Measurements from ENCODE around the gene ZC3H7A.
"Not testable (repeated sequence)": the region's sequence is repeated elsewhere in the genome, so short reads cannot be mapped to it uniquely, and the experiment has no call there.

ZC3H7A gene

DNA sequence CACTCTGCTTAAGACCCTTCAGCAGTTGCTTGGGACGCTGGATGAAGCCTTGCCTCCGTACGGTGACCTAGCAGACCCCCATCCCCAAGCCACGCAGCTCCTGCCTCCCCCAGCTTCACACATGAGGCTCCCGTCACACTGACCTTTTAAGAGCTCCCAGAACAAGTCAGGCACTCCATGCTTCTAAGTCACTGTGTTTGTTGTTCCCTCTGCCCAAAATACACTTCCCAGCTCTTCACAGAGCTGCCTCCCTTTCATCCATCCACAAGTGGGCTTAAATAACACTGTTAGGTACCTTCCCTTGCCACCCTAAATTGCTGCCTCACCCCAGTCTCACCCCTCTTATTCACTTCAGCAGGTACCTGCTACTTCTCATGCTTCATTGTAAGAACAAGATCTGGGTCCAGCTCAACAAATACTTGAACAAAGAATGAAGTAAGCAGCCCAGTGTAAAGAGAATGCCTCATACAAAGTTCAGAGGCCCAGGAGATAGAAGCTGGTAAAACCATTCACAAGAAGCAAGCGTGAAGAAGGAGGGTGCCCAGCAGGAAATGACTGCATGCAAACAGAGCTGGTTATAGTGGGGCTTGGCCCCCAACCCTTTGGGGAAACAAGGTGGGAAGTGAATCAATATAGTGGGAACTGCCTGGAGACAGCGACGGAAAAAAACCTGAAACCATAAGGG is 5.8 kb downstream of the ZC3H7A start:
- H3K27ac ChIP-seq: no peak overlapping the region
- H3K9ac ChIP-seq: no peak overlapping the region
- no peak overlapping the region for H3K4me2 ChIP-seq
- H2AFZ ChIP-seq (ENCODE audit: low read depth): no peak overlapping the region
- H3K79me2 ChIP-seq (ENCODE audit: insufficient read depth, low read depth): peaks cover 99% of the 10 kb centered on the region
- TF ChIP-seq CTCF (conservative IDR thresholded peaks at IDR 0.05; ENCODE audit: low read depth, low read length): no peak
- H3K36me3 ChIP-seq (ENCODE audit: insufficient read depth): peaks cover 5% of the 10 kb centered on the region; the same call in 1 of the 2 replicates
- H3K4me1 ChIP-seq (ENCODE audit: low read depth, poor library complexity, severe bottlenecking): peaks cover 67% of the 10 kb centered on the region
- H3K27me3 ChIP-seq (ENCODE audit: insufficient read depth, low read depth): no peaks in the 10 kb centered on the region
- no peak overlapping the region for H3K4me3 ChIP-seq (IDR thresholded peaks at IDR 0.05; ENCODE audit: insufficient read depth, low read depth, low read length)
- no peaks in the 10 kb centered on the region; the same call in 1 of the 2 replicates for H4K20me1 ChIP-seq (ENCODE audit: insufficient read depth)

GRCh38 chr16:11788914-11789313 is 8.1 kb downstream of the ZC3H7A start:
- H2AFZ ChIP-seq (ENCODE audit: low read depth): no peak overlapping the region
- no peak for TF ChIP-seq CTCF (conservative IDR thresholded peaks at IDR 0.05; ENCODE audit: low read depth, low read length)
- no peaks in the 10 kb centered on the region; the same call in 1 of the 2 replicates for H3K36me3 ChIP-seq (ENCODE audit: insufficient read depth)
- H3K27me3 ChIP-seq (ENCODE audit: insufficient read depth, low read depth): no peaks in the 10 kb centered on the region
- H3K27ac ChIP-seq: no peak overlapping the region
- H4K20me1 ChIP-seq (ENCODE audit: insufficient read depth): no peaks in the 10 kb centered on the region; the same call in 1 of the 2 replicates
- H3K4me1 ChIP-seq (ENCODE audit: low read depth, poor library complexity, severe bottlenecking): peaks cover 67% of the 10 kb centered on the region
- no peak overlapping the region for H3K9ac ChIP-seq
- no peak overlapping the region for H3K4me3 ChIP-seq (IDR thresholded peaks at IDR 0.05; ENCODE audit: insufficient read depth, low read depth, low read length)
- H3K79me2 ChIP-seq (ENCODE audit: insufficient read depth, low read depth): peaks cover 98% of the 10 kb centered on the region
- no peak overlapping the region for H3K4me2 ChIP-seq

GRCh38 chr16:11784980-11785599 is 12.0 kb downstream of the ZC3H7A start:
- not testable (repeated sequence) for H3K4me3 ChIP-seq (IDR thresholded peaks at IDR 0.05; ENCODE audit: insufficient read depth, low read depth, low read length); H3K36me3 ChIP-seq (ENCODE audit: insufficient read depth); H4K20me1 ChIP-seq (ENCODE audit: insufficient read depth); H2AFZ ChIP-seq (ENCODE audit: low read depth); H3K27me3 ChIP-seq (ENCODE audit: insufficient read depth, low read depth); H3K9ac ChIP-seq
- Histone ChIP-seq H3K79me2 (ENCODE audit: insufficient read depth, low read depth) (peaks cover 89% of the 10 kb centered on the region), H3K4me2 (peak overlapping the region; percentile 83; the same call in 1 of the 2 replicates), H3K4me1 (ENCODE audit: low read depth, poor library complexity, severe bottlenecking) (peaks cover 74% of the 10 kb centered on the region), H3K27ac (peak overlapping the region; percentile 62; the same call in 1 of the 2 replicates)

GRCh38 chr16:11784381-11784780 is 12.7 kb downstream of the ZC3H7A start:
- not testable (repeated sequence) for H4K20me1 ChIP-seq (ENCODE audit: insufficient read depth); H3K27me3 ChIP-seq (ENCODE audit: insufficient read depth, low read depth); H2AFZ ChIP-seq (ENCODE audit: low read depth); H3K4me3 ChIP-seq (IDR thresholded peaks at IDR 0.05; ENCODE audit: insufficient read depth, low read depth, low read length); H3K9ac ChIP-seq; H3K36me3 ChIP-seq (ENCODE audit: insufficient read depth)
- Histone ChIP-seq H3K4me1 (ENCODE audit: low read depth, poor library complexity, severe bottlenecking) (peaks cover 71% of the 10 kb centered on the region), H3K27ac (peak overlapping the region; percentile 62; the same call in 1 of the 2 replicates), H3K4me2 (peak overlapping the region; percentile 83), H3K79me2 (ENCODE audit: insufficient read depth, low read depth) (peaks cover 87% of the 10 kb centered on the region)

GRCh38 chr16:11784038-11784369 is 13.1 kb downstream of the ZC3H7A start:
- Histone ChIP-seq H3K4me2 (peak overlapping the region; percentile 83), H3K4me3 (IDR thresholded peaks at IDR 0.05; ENCODE audit: insufficient read depth, low read depth, low read length) (no peak overlapping the region)

More at GRCh38 chr16:11784038-11784369, 13.1 kb downstream of the ZC3H7A start:
- H3K4me1 ChIP-seq (ENCODE audit: low read depth, poor library complexity, severe bottlenecking): peaks cover 71% of the 10 kb centered on the region
- peaks cover 87% of the 10 kb centered on the region for H3K79me2 ChIP-seq (ENCODE audit: insufficient read depth, low read depth)
- H3K36me3 ChIP-seq (ENCODE audit: insufficient read depth): peaks cover 6% of the 10 kb centered on the region; the same call in 1 of the 2 replicates
- no peak for TF ChIP-seq CTCF (conservative IDR thresholded peaks at IDR 0.05; ENCODE audit: low read depth, low read length)
- peak overlapping the region; percentile 2; the same call in 1 of the 2 replicates for H3K9ac ChIP-seq
- H3K27me3 ChIP-seq (ENCODE audit: insufficient read depth, low read depth): no peaks in the 10 kb centered on the region
- H4K20me1 ChIP-seq (ENCODE audit: insufficient read depth): no peaks in the 10 kb centered on the region
- no peak overlapping the region for H2AFZ ChIP-seq (ENCODE audit: low read depth)
- peak overlapping the region; percentile 62 for H3K27ac ChIP-seq
